SW 1271 (cell line): ENCODE data around the gene PROS1.

ENCODE experiments used
- DNase-seq, 2 experiments: peaks; one replicate each; lab custom pipeline; 2025; lab: John Stamatoyannopoulos, UW

The PROS1 gene

GRCh38 chr3:93973131-93974126 is at the start of gene PROS1:
TSS of gene PROS1 (minus strand) at chr3:93973896. CDS start at chr3:93973749, 147 bp downstream.
- peak; percentile 38 to 73 for DNase-seq

GRCh38 chr3:94020293-94020692 is 46.6 kb upstream of the PROS1 start:
- no peak for DNase-seq

- DNase-seq: no peak
These were observed 46.0 kb upstream of the PROS1 start for GRCh38 chr3:94019659-94020058.

GRCh38 chr3:94015025-94015424 is 41.3 kb upstream of the PROS1 start:
- DNase-seq: no peak

GRCh38 chr3:94012185-94012584 is 38.5 kb upstream of the PROS1 start:
- no peak for DNase-seq

- DNase-seq: no peak
These were observed 37.6 kb upstream of the PROS1 start for GRCh38 chr3:94011233-94011711.

GRCh38 chr3:94009608-94010007 is 35.9 kb upstream of the PROS1 start:
- DNase-seq: no peak

- no peak for DNase-seq
These were observed 34.6 kb upstream of the PROS1 start for GRCh38 chr3:94008253-94008652.

GRCh38 chr3:94004301-94004910 is 30.7 kb upstream of the PROS1 start:
- peak in 1 of 2 experiments; percentile 45 for DNase-seq

- DNase-seq: no peak
These were observed 28.3 kb upstream of the PROS1 start for GRCh38 chr3:94001827-94002495.

GRCh38 chr3:94001191-94001590 is 27.5 kb upstream of the PROS1 start:
- DNase-seq: no peak

GRCh38 chr3:93994056-93994455 is 20.4 kb upstream of the PROS1 start:
- no peak for DNase-seq

GRCh38 chr3:93992207-93992606 is 18.5 kb upstream of the PROS1 start:
- DNase-seq: no peak

GRCh38 chr3:93991631-93992030 is 17.9 kb upstream of the PROS1 start:
- DNase-seq: no peak

GRCh38 chr3:93989241-93989640 is 15.5 kb upstream of the PROS1 start:
- no peak for DNase-seq

- DNase-seq: no peak
These were observed 15.1 kb upstream of the PROS1 start for GRCh38 chr3:93988764-93989163.

GRCh38 chr3:93988283-93988682 is 14.6 kb upstream of the PROS1 start:
- DNase-seq: no peak

GRCh38 chr3:93984618-93985017 is 10.9 kb upstream of the PROS1 start:
- no peak for DNase-seq

GRCh38 chr3:93983408-93983807 is 9.7 kb upstream of the PROS1 start:
- no peak for DNase-seq

GRCh38 chr3:93981649-93982048 is 8.0 kb upstream of the PROS1 start:
- no peak for DNase-seq

- DNase-seq: peak; percentile 97 to 99
These were observed 6.4 kb upstream of the PROS1 start, which contains the start of gene ARL13B for GRCh38 chr3:93979850-93980676. TSS of gene ARL13B (plus strand) at chr3:93980155. CDS start at chr3:93980424, 269 bp downstream.
